GM18507 (cell line): ENCODE data around the gene NLRP1.

Source experiments
- DNase-seq: peaks from one replicate; pipeline ENCODE4 v3.0.0; 2011; ENCODE audit warnings: low read depth; ENCODE audit not compliant: insufficient read length; ENCODE audit errors: extremely low spot score
- FAIRE-seq: peaks from 2 replicates; lab custom pipeline; 2011; peaks lifted over from hg19 to GRCh38; lab: Jason Lieb, UNC

The NLRP1 gene

DNA sequence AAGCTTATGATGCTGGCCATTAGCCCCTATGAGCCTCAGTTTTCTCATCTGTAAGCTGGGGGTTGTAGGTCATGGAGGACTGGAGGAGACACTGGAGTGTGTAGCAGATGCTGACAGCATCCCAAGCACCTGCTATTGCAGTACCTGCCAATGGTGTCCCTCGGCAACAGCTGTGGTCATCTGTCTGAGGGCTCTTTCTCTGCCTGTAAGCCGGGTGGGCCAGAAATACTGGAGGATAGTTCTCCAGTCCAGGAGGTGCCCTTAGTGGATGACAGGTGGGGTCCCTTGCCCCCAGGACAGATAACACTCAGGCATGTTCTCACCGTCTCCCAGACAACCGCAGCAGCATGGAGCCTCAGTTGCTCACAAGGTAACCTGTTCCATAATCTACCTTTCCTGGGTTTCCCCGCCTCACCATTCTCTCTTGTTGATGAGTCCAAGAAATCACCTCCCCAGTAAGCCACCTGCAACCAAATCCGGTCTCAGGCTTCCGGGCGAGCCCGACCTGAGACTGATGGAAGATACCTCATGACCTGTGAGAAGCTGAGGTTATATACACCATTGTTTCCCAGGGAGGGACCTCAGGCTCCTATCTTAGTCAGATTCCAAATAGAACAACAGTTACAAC is 23.8 kb downstream of the NLRP1 start:
- FAIRE-seq (no peak), DNase-seq (no peak)

DNA sequence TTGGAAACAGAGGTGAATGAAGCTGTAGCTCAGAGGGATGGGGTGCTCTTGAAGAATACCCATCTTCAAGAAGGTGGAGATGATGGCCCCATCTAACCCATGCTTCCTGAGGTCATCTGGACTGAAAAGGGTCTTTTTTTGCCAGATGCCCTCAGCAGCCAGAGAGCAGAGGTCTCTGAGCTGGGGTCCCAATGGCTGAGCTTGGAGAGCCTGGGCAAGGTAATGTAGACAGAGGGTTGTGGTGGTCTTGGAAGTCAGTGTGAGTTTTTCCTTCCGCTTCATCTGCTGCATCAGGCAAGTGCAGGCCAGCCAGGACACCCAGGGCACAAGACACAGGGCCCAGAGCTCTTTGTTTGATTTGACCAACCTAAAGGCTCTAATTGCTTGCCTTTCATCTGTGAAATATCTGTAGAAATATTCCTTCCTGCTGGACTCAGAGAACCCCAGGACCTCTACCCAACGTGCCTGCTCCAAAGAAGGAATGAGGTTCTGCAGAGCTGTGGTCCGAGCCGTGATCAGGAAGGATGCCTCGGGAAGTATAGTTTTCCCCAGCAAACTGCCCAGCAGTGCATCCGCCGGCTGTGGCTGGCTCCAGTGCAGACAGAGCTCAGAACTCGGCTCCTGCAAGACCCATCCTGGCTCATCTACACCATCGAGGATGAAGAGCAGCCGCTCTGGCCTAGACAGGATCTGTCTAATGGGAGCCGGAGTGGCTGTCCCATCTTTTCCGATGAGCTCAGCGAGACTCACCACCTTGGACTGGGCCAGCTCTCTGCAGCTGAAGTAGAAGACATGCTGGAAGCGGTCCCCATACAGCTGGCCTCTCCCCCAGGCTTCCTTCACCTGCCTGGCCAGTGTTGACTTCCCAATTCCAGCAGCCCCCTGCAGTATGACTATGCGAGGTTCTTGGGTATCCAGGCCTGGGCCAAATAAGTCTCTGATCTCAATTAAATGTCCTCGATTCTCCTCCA is 25.2 kb downstream of the NLRP1 start:
- no peak for FAIRE-seq
- no peak for DNase-seq

DNA sequence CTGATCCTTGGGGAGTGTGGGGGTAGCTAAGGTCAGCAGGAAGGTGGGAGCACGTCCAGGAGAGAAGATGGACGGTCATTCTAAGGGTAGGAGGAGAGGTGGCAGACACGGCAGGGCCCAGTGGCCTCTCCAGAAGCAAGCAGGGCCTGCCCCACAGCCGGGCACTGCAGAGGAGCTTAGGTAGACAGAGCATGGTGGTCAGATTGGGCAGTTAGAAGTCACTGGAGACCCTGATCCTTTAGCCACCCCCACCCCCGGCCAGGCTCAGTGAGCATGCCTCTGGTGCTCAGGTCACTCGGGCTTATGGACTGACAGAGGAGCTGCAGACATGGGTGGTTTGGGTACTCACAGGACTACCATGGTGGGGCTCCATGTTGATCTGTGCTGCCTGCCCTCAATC is 26.3 kb downstream of the NLRP1 start:
- FAIRE-seq = no peak
- no peak for DNase-seq

- no peak for DNase-seq
- peak; percentile 5 for FAIRE-seq
Observed at GRCh38 chr17:5557485-5557884, 26.8 kb downstream of the NLRP1 start.

GRCh38 chr17:5555254-5555653 is 29.1 kb downstream of the NLRP1 start:
- DNase-seq (no peak), FAIRE-seq (no peak)

DNA sequence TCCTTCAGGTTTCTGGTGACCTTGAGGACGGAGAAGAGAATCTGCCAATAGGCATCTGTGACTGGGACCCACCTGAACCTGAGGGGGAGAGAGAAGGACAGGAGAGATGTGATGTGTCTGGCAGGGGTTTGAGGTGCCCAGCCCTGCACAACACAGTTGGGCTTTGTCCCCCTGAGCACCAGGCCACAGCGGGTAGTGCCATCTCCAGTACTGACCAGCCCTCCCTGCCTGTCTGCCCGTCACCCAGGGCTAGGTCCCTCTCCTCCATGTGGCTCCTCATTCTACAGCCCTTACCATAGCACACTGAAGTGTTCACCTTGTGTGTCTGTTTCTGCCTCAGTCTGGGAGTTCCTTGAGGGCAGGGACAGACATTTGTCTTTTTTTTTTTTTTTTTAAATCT is 30.8 kb downstream of the NLRP1 start:
- DNase-seq (no peak), FAIRE-seq (no peak)

- DNase-seq = no peak
- FAIRE-seq = no peak
Observed at GRCh38 chr17:5552841-5553240, 31.5 kb downstream of the NLRP1 start.

DNA sequence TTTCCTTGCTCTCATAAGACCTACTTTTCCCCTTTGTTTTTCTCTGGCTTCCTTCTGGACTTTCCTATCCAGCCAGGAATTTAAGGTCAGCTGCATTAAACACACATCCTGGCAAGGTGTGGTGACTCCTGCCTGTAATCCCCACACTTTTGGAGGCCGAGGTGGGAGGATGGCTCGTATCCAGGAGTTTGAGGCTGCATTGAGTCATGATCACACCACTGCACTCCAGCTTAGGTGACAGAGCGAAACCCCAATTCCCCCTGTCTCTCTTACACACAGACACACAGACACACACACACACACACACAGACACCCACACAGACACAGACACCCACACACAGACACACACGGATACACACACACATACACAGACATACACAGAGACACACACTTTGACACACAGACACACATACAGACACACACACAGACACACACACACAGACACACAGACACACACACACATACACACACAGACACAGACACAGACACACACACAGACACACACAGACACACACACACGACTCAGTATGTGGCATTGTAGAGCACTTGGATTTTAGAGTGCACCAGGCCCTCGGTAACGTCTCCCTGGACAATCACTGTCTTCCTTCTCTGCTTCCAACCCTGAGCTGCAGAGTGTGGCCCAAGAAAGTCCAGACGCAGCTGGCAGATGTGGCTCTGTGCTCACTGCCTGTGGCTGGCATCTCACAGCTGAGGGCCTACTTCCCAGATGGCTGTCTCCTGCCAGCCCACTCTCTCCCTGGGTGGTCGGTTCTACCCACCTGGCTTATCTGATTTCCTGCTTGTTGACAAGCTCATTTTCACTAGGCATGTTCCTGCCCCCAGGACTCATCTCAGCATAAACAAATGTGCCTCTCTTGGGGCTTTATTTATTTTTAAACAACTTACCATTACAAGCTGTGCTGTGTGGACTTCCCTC is 39.0 kb downstream of the NLRP1 start:
- DNase-seq (no peak), FAIRE-seq (no peak)

- DNase-seq (no peak), FAIRE-seq (no peak)
Observed at GRCh38 chr17:5544115-5544514, 40.2 kb downstream of the NLRP1 start.

- FAIRE-seq (no peak), DNase-seq (no peak)
Observed at GRCh38 chr17:5541610-5542202, 42.6 kb downstream of the NLRP1 start.

DNA sequence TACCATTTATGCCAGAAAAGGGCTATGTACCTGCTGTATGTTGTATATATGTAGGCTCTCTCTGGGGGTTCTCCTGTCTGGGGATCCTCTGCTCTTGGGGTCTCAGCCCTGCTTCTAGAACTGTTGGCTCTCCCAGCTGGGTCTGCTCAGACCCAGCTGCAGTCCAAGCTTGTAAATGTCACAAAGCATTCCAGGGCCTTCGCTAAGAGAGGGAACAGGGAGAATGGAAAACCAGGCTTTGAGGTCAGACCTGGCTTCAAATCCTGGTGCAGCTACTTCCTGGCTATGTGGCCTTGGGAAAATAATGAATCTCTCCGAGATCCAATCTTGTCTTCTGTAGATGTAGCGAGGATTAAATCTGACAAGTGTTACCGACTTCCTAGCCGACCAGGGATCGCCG is 44.0 kb downstream of the NLRP1 start:
- FAIRE-seq (no peak), DNase-seq (no peak)

- FAIRE-seq (no peak), DNase-seq (no peak)
Observed at GRCh38 chr17:5539286-5539685, 45.0 kb downstream of the NLRP1 start.

DNA sequence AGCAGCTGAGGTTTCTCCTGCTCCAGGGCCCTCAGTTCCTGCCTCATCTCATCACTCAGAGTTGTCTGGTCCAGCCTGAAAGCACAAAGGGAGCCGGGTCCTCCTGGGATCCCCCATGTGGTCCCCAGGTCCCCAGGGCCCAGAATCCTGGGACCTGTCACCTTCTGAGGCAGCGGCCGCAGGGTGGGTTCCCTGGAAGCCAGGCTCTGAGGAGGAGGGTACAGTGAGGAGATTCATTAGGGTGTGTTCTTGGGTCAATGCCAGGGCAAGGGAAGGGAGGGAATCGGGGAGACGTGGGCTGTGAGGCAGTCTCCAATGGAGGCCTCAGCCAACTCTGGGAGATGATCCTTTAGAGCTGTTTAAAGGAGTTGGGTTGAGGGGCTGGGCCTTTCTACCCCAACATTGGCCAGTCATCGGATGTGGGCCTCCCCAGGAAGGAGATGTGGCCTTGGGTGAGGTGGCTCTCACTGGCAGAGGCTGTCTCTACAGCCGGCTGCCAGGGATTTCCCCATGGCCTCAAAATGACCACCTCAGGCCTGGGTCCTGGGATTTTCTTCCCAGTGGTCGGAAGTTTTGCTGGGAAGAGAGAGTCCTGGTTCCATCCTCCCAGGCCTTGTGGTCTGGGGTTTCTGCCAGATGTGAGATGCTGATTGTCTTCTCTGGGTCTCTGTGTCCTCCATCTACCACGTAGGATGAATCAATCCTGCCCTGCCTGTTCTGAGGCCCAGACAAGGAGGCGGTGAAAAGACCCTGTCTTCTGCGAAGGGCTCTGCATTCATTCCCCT is 47.3 kb downstream of the NLRP1 start:
- FAIRE-seq (no peak), DNase-seq (no peak)

DNA sequence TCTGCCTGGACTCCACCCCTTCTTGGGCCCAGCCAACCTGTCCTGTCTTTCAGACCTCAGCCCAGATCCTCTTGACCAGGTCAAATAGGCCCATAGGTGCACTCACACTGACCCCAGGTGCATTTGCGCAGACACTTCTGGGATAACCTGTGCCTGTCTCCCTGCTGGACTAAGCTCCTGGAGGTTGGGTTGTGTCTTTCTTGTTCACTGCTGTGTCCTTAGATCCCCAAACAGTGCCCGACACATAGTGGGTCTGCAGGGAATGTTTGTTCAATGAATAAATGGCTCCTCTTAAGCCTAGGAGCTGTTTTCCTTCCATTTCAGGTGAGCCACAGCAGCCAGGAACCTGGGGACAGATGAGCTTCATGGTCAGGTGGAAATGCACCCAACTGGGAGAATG is 48.9 kb downstream of the NLRP1 start:
- FAIRE-seq (no peak), DNase-seq (no peak)

DNA sequence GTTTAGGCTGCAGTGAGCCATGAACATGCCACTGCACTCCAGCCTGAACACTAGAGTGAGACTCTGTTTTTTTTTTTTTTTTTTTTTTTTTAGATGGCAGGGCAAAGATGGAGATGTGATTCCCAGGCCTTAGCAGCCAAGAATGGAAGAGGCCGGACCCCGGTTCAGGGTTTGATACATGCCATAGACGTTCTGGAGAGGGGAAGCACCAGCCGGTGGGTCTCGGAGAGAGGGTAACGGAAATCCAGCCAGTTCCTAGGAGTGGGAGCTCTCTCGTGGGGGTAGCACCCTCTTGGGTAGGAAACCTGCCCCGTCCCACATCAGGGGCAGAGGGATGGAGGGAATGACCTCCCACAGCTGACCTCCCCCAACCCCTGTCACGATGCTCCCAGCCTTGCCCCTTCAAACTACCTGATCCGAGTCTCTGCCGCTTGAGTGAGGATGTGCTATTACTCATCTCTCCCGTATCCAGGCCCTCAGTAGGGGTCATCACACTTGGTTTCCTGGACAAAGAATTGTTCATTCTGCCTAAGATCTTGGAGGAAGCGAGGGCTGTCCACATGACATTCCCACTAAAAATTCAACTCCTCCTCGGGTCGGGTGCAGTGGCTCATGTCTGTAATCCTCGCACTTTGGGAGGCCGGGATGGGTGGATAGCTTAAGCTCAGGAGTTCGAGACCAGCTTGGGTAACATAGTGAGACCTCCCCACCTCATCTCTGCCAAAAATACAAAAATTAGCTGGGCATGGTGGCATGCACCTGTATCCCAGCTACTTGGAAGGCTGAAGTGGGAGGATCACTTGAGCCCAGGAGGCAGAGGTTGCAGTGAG is 50.6 kb downstream of the NLRP1 start:
- FAIRE-seq (no peak), DNase-seq (no peak)

DNA sequence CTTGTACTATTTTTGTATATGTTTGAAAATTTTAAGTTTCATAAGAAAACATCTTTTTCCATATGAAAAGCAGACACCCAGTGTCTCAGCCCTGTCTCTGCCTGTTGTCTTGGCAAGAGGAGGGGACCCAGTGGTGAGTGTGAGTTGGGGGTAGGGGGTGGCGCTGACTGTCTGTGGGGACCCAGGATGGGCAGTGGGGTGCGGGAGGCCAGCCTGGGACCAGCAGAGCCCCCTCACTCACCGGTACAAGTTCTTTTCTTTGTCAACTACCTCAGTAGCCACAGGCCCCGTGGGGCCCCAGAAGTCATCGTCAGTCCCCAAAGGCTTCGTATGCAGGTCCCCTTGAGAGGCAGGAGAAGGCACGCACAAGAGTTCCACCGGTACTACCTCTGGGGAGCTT is 51.7 kb downstream of the NLRP1 start:
- no peak for DNase-seq
- FAIRE-seq = no peak

- no peak for FAIRE-seq
Observed at GRCh38 chr17:5531085-5531418, 53.3 kb downstream of the NLRP1 start.

More at GRCh38 chr17:5531085-5531418, 53.3 kb downstream of the NLRP1 start:
- no peak for DNase-seq
